DOHH2 (cell line): ENCODE data around the gene ROBO2.

Experiments used
- EZH2phosphoT487 ChIP-seq: fragments of 200-600 bp; sonication (generic); IDR thresholded peaks from 2 replicates; pipeline ENCODE4 v1.6.1; 2017; ENCODE audit warnings: borderline replicate concordance, mild to moderate bottlenecking, antibody characterized with exemption, low read length, moderate library complexity, mixed read lengths
- TF ChIP-seq, protein P1 (sequence below): fragments of 200-600 bp; sonication (generic); IDR thresholded peaks from one replicate; pipeline ENCODE4 v1.5.1; 2014; ENCODE audit warnings: antibody characterized with exemption, mild to moderate bottlenecking, low read depth, low read length; ENCODE audit not compliant: poor library complexity, severe bottlenecking

GRCh38 chr3:77404871-77405270 lies 365.0 kb downstream of the ROBO2 start:
- TF ChIP-seq, protein P1, sequence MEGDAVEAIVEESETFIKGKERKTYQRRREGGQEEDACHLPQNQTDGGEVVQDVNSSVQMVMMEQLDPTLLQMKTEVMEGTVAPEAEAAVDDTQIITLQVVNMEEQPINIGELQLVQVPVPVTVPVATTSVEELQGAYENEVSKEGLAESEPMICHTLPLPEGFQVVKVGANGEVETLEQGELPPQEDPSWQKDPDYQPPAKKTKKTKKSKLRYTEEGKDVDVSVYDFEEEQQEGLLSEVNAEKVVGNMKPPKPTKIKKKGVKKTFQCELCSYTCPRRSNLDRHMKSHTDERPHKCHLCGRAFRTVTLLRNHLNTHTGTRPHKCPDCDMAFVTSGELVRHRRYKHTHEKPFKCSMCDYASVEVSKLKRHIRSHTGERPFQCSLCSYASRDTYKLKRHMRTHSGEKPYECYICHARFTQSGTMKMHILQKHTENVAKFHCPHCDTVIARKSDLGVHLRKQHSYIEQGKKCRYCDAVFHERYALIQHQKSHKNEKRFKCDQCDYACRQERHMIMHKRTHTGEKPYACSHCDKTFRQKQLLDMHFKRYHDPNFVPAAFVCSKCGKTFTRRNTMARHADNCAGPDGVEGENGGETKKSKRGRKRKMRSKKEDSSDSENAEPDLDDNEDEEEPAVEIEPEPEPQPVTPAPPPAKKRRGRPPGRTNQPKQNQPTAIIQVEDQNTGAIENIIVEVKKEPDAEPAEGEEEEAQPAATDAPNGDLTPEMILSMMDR: no peak
- TF ChIP-seq EZH2phosphoT487: no peak
